HEK293 (cell line): ENCODE measurements around the gene PNPLA6.

Experiments
- CTCF ChIA-PET: fragments of 350-600 bp; formaldehyde crosslinking; extraction: SDS; loops from one replicate; lab custom pipeline; 2021; ENCODE audit warnings: antibody characterized with exemption; lab: Yijun Ruan, JAX
- POLR2A ChIA-PET: fragments of 300-600 bp; formaldehyde crosslinking; extraction: SDS; loops from one replicate; lab custom pipeline; 2020; ENCODE audit warnings: antibody characterized with exemption, inconsistent platforms; lab: Yijun Ruan, JAX
- H3K27ac ChIP-seq: fragments of 200-500 bp; sonication (Bioruptor generic); 2 replicates; pipeline ENCODE4 v1.5.1; 2014; ENCODE audit warnings: low read depth, low read length, control low read depth, inconsistent platforms; ENCODE audit errors: extremely low read depth
- H3K36me3 ChIP-seq, 2 experiments: fragments of 200-500 bp in 1 of 2; sonication (Bioruptor generic) in 1 of 2; 1 replicate in 1 of 2; 2 replicates in 1 of 2; pipeline ENCODE4 v1.5.1; 2014 to 2017; ENCODE audit warnings: inconsistent platforms in 2 of 2, low read length in 2 of 2; ENCODE audit not compliant: control insufficient read depth in 2 of 2, insufficient read depth in 1 of 2
- H3K4me1 ChIP-seq: fragments of 200-500 bp; sonication (Bioruptor generic); 2 replicates; pipeline ENCODE4 v1.5.1; 2014; ENCODE audit warnings: mild to moderate bottlenecking, low read length, inconsistent platforms; ENCODE audit not compliant: control insufficient read depth, insufficient read depth
- H3K4me3 ChIP-seq: 2 replicates; pipeline ENCODE4 v1.5.1; 2011; ENCODE audit warnings: low read depth, mild to moderate bottlenecking, control low read depth, low read length, moderate library complexity
- H3K9me3 ChIP-seq: fragments of 200-500 bp; sonication (Bioruptor generic); 2 replicates; pipeline ENCODE4 v1.5.1; 2014; ENCODE audit warnings: low read depth, low read length, inconsistent platforms; ENCODE audit not compliant: control insufficient read depth, insufficient read depth
- CTCF ChIP-seq: fragments of 450-650 bp; formaldehyde crosslinking; IDR thresholded peaks from 2 replicates; pipeline ENCODE4 v1.5.1; 2016; ENCODE audit warnings: missing biosample characterization, missing genetic modification characterization
- EGR2 ChIP-seq: fragments of 450-650 bp; formaldehyde crosslinking; IDR thresholded peaks from 2 replicates; pipeline ENCODE4 v1.5.1; 2016; ENCODE audit warnings: low read depth, missing biosample characterization, missing genetic modification characterization
- GLIS1 ChIP-seq: fragments of 450-650 bp; formaldehyde crosslinking; IDR thresholded peaks from 2 replicates; pipeline ENCODE4 v1.5.1; 2016; ENCODE audit warnings: missing biosample characterization, missing genetic modification characterization
- IKZF3 ChIP-seq: fragments of 450-650 bp; IDR thresholded peaks from 2 replicates; pipeline ENCODE4 v1.5.0; 2018; ENCODE audit warnings: missing biosample characterization, mild to moderate bottlenecking, missing genetic modification characterization, moderate library complexity
- KLF10 ChIP-seq: fragments of 450-650 bp; IDR thresholded peaks from 2 replicates; pipeline ENCODE4 v1.5.1; 2018; ENCODE audit warnings: missing biosample characterization, mild to moderate bottlenecking, missing genetic modification characterization
- OVOL3 ChIP-seq: fragments of 450-650 bp; formaldehyde crosslinking; IDR thresholded peaks from 2 replicates; pipeline ENCODE4 v1.5.1; 2016; ENCODE audit warnings: missing biosample characterization, missing genetic modification characterization
- PATZ1 ChIP-seq: fragments of 450-650 bp; formaldehyde crosslinking; IDR thresholded peaks from 2 replicates; pipeline ENCODE4 v1.5.1; 2016; ENCODE audit warnings: missing biosample characterization, missing genetic modification characterization
- YY1 ChIP-seq: fragments of 450-650 bp; formaldehyde crosslinking; IDR thresholded peaks from 2 replicates; pipeline ENCODE4 v1.5.1; 2018; ENCODE audit warnings: missing biosample characterization, missing genetic modification characterization
- YY2 ChIP-seq: fragments of 450-650 bp; formaldehyde crosslinking; IDR thresholded peaks from 2 replicates; pipeline ENCODE4 v1.5.1; 2016; ENCODE audit warnings: missing biosample characterization, missing genetic modification characterization
- ZBTB7A ChIP-seq: fragments of 450-650 bp; formaldehyde crosslinking; IDR thresholded peaks from 2 replicates; pipeline ENCODE4 v1.5.1; 2016; ENCODE audit warnings: low read depth, missing biosample characterization, missing genetic modification characterization
- ZNF248 ChIP-seq: fragments of 450-650 bp; formaldehyde crosslinking; IDR thresholded peaks from 2 replicates; pipeline ENCODE4 v1.5.1; 2017; ENCODE audit warnings: missing biosample characterization, missing genetic modification characterization
- ZNF26 ChIP-seq: fragments of 450-650 bp; formaldehyde crosslinking; IDR thresholded peaks from 2 replicates; pipeline ENCODE4 v1.5.1; 2016; ENCODE audit warnings: missing biosample characterization, missing genetic modification characterization
- ZNF280D ChIP-seq: fragments of 450-650 bp; formaldehyde crosslinking; IDR thresholded peaks from 2 replicates; pipeline ENCODE4 v1.5.1; 2016; ENCODE audit warnings: missing biosample characterization, missing genetic modification characterization
- ZNF335 ChIP-seq: fragments of 450-650 bp; formaldehyde crosslinking; conservative IDR thresholded peaks from 2 replicates; pipeline ENCODE4 v1.5.1; 2016; ENCODE audit warnings: missing biosample characterization, missing genetic modification characterization
- ZNF530 ChIP-seq: fragments of 450-650 bp; formaldehyde crosslinking; IDR thresholded peaks from 2 replicates; pipeline ENCODE4 v1.5.1; 2016; ENCODE audit warnings: low read depth, missing biosample characterization, missing genetic modification characterization
- ZNF571 ChIP-seq: fragments of 450-650 bp; formaldehyde crosslinking; IDR thresholded peaks from 2 replicates; pipeline ENCODE4 v1.5.0; 2017; ENCODE audit warnings: missing biosample characterization, missing genetic modification characterization
- ZNF610 ChIP-seq: fragments of 450-650 bp; formaldehyde crosslinking; IDR thresholded peaks from 2 replicates; pipeline ENCODE4 v1.5.1; 2016; ENCODE audit warnings: missing biosample characterization, missing genetic modification characterization, borderline replicate concordance
- ZNF621 ChIP-seq: fragments of 450-650 bp; formaldehyde crosslinking; IDR thresholded peaks from 2 replicates; pipeline ENCODE4 v1.5.1; 2017; ENCODE audit warnings: missing biosample characterization, missing genetic modification characterization
- ZNF664 ChIP-seq: fragments of 450-650 bp; formaldehyde crosslinking; IDR thresholded peaks from 2 replicates; pipeline ENCODE4 v1.5.1; 2016; ENCODE audit warnings: missing biosample characterization, missing genetic modification characterization
- ZNF76 ChIP-seq: fragments of 450-650 bp; formaldehyde crosslinking; IDR thresholded peaks from 2 replicates; pipeline ENCODE4; 2016; ENCODE audit warnings: low read depth, missing biosample characterization, missing genetic modification characterization, borderline replicate concordance
- ZNF777 ChIP-seq: fragments of 450-650 bp; formaldehyde crosslinking; IDR thresholded peaks from 2 replicates; pipeline ENCODE4 v1.5.1; 2017; ENCODE audit warnings: missing biosample characterization, missing genetic modification characterization, borderline replicate concordance
- ZSCAN5A ChIP-seq: fragments of 450-650 bp; formaldehyde crosslinking; IDR thresholded peaks from 2 replicates; pipeline ENCODE4 v1.5.1; 2016; ENCODE audit warnings: missing biosample characterization, missing genetic modification characterization
- ZXDB ChIP-seq: fragments of 450-650 bp; formaldehyde crosslinking; IDR thresholded peaks from 2 replicates; pipeline ENCODE4 v1.5.1; 2016; ENCODE audit warnings: missing biosample characterization, missing genetic modification characterization
- TF ChIP-seq, protein P1 (sequence below): fragments of 450-650 bp; IDR thresholded peaks from 2 replicates; pipeline ENCODE4 v1.5.1; 2018; ENCODE audit warnings: missing biosample characterization, mild to moderate bottlenecking, missing genetic modification characterization

The PNPLA6 gene

DNA sequence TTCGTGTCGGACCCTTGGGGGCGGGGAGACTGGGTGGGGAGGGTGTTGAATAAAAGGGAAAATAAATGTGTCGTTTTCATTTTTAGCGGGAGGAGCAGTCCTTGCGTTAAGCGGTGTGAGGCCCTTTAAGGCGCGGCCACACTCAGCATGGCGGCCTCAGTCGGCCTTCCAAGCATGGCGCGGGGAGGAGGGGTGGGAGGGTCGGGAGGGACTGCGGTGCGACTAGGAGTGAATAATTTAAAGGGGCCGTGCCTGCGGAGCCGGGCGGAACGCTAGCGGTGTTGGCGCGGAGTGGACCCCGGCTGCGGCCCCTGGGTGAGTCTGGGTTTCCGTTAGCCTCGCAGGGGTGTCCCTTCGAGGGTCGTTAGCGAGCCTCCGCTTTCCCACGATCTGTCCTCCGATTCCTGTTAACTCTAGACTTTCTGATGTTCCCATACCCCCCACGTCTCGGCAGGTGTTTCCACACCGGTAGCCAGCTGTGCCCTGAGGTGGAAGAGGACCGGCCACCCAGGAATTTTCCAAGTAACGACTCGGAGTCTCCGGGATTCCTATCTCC is 1.5 kb upstream of the PNPLA6 start (continued):
- no peak for TF ChIP-seq ZSCAN5A (tag by site-specific recombination)
- no peak for TF ChIP-seq ZNF621 (tag by site-specific recombination)
- peak; percentile 63; the same call in 1 of the 2 replicates for TF ChIP-seq ZNF76 (tag by site-specific recombination)
- TF ChIP-seq ZXDB (tag by site-specific recombination), result peak; percentile 48; the same call in 1 of the 2 replicates
- TF ChIP-seq, protein P1, sequence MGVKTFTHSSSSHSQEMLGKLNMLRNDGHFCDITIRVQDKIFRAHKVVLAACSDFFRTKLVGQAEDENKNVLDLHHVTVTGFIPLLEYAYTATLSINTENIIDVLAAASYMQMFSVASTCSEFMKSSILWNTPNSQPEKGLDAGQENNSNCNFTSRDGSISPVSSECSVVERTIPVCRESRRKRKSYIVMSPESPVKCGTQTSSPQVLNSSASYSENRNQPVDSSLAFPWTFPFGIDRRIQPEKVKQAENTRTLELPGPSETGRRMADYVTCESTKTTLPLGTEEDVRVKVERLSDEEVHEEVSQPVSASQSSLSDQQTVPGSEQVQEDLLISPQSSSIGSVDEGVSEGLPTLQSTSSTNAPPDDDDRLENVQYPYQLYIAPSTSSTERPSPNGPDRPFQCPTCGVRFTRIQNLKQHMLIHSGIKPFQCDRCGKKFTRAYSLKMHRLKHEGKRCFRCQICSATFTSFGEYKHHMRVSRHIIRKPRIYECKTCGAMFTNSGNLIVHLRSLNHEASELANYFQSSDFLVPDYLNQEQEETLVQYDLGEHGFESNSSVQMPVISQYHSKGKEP, result no peak
- TF ChIP-seq ZNF571 (tag by site-specific recombination), result no peak

- ChIA-PET POLR2A (interaction anchor here (0.6 to 3.4 kb wide), 5 partner anchors 8 to 154 kb away, joined by 3 to 27 read pairs (median 4); partner anchors contain the start of genes MCOLN1 and ZNF358), CTCF (interaction anchor here (0.6 to 1.1 kb wide), 3 partner anchors 34 to 272 kb away, joined by 3 to 4 read pairs (median 3); no protein-coding TSS in a partner anchor)
- peak overlapping the region; percentile 39; the same call in 1 of the 2 replicates for H3K27ac ChIP-seq
- TF ChIP-seq IKZF3 (peak; percentile 81), ZNF26 (tag by site-specific recombination) (no peak), YY1 (0 out of 2 replicates have a peak, but pooled peaks have one; percentile 18), PATZ1 (tag by site-specific recombination) (peak; percentile 73; the same call in 1 of the 2 replicates), OVOL3 (tag by site-specific recombination) (no peak), ZNF610 (tag by site-specific recombination) (no peak), GLIS1 (tag by site-specific recombination) (no peak), ZNF280D (tag by site-specific recombination) (no peak), ZNF248 (tag by site-specific recombination) (no peak), ZNF777 (tag by site-specific recombination) (no peak), ZNF530 (tag by site-specific recombination) (no peak), YY2 (tag by site-specific recombination) (peak; percentile 54; the same call in 1 of the 2 replicates), ZNF664 (no peak), CTCF (tag by site-specific recombination) (0 out of 2 replicates have a peak, but pooled peaks have one; percentile 10), ZNF335 (tag by site-specific recombination) (peak; percentile 39), ZBTB7A (tag by site-specific recombination) (no peak), EGR2 (tag by site-specific recombination) (peak; percentile 67), KLF10 (0 out of 2 replicates have a peak, but pooled peaks have one; percentile 22)
Observed at GRCh38 chr19:7534531-7535046, 928 bp upstream of the PNPLA6 start.

More at GRCh38 chr19:7534531-7535046, 928 bp upstream of the PNPLA6 start:
- Histone ChIP-seq H3K36me3 (peaks cover 0 to 17% of the 10 kb centered on the region in 2 experiments; a peak in 2 of 3 replicates), H3K4me3 (peak overlapping the region; percentile 82), H3K4me1 (no peaks in the 10 kb centered on the region), H3K9me3 (no peaks in the 10 kb centered on the region)
